GM18507 (cell line): ENCODE measurements around the gene MAMDC4.
A peak's percentile ranks its signal among the peaks of the same experiment; 100 is the strongest.
"Not testable (repeated sequence)": the region's sequence is repeated elsewhere in the genome, so short reads cannot be mapped to it uniquely, and the experiment has no call there.

Source experiments
- DNase-seq: peaks from one replicate; pipeline ENCODE4 v3.0.0; 2011; ENCODE audit warnings: low read depth; ENCODE audit not compliant: insufficient read length; ENCODE audit errors: extremely low spot score
- FAIRE-seq: peaks from 2 replicates; lab custom pipeline; 2011; peaks lifted over from hg19 to GRCh38; lab: Jason Lieb, UNC

The MAMDC4 gene

DNA sequence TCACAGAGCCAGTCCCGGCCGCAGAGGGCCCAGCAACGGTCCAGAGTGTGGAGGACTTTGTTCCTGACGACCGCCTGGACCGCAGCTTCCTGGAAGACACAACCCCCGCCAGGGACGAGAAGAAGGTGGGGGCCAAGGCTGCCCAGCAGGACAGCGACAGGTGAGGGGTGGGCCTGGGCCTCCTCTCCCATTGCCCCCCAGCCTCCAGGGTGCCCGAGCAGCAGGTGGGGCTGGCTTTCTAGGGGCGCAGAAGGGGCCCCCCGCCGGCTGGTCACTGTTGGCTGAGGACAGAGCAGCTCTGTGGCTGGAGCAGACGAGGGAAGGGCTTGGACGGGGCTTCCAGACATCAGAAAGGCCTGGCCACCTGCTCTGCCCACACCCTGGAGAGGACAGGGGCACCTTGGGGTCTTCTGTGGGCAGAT, 14.3 kb upstream of the MAMDC4 start:
- DNase-seq, FAIRE-seq: not testable (repeated sequence)

DNA sequence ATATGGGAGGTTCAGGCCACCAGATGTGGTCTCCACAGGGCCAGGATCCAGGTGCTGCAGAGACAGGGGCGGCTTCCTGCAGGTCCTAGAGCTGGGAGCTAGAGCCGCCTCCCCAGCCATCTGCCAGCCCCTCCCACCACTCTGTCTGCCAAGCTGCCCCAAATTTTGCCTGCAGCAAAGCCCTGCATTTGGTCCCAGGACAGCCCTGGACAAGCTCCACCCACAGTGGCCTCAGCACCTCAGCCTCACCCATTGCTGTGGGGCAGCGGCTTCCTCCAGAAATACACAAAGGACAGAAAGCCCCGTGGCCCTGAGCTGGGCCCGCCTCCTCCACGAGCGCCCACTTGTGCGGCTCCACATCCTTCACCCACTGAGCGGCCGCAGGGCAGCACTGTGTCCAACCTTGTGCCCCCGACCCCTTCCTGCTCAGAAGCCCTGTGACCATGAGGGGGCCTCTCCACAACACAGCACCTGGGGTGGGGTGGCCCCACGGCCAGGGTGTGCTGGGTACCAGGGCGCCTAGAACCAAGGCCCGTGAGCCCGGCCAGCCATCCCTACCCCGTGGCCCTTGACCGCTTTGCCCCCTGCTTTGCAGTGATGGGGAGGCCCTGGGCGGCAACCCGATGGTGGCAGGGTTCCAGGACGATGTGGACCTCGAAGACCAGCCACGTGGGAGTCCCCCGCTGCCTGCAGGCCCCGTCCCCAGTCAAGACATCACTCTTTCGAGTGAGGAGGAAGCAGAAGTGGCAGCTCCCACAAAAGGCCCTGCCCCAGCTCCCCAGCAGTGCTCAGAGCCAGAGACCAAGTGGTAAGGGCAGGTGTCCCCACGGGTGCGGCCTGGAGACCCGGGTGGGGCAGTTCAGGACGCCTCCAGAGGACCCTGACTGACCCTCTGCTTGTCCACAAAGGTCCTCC, 13.6 kb upstream of the MAMDC4 start:
- FAIRE-seq (no peak), DNase-seq (no peak)

DNA sequence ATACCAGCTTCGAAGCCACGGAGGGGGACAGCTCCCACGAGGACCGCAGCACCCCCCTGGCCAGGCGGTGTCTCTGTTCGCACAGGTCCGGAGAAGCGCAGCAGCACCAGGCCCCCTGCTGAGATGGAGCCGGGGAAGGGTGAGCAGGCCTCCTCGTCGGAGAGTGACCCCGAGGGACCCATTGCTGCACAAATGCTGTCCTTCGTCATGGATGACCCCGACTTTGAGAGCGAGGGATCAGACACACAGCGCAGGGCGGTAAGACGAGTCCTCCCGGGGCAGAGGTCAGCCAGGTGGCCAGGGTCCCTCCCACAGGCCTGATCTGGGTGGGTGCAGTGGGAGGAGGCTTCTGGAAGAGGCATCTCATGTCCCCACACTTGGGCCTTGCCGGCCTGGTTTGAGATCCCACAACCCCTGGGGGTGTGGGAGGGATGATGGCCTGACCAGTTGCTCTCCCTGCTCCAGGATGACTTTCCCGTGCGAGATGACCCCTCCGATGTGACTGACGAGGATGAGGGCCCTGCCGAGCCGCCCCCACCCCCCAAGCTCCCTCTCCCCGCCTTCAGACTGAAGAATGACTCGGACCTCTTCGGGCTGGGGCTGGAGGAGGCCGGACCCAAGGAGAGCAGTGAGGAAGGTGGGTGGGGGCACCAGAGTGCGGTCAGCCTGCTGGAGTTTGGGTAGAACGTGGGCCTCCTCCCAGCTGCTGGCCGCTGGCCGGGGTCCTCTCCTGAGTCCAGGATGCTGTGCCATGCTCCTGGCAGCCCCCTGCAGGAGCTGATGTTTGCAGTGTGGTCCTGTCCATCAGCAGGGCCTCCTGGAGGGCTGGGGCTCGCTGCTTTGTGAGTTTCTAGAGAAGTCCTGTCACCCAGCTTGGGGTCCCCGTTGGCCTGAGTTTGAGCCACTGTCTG, 12.7 kb upstream of the MAMDC4 start:
- FAIRE-seq (no peak), DNase-seq (no peak)

DNA sequence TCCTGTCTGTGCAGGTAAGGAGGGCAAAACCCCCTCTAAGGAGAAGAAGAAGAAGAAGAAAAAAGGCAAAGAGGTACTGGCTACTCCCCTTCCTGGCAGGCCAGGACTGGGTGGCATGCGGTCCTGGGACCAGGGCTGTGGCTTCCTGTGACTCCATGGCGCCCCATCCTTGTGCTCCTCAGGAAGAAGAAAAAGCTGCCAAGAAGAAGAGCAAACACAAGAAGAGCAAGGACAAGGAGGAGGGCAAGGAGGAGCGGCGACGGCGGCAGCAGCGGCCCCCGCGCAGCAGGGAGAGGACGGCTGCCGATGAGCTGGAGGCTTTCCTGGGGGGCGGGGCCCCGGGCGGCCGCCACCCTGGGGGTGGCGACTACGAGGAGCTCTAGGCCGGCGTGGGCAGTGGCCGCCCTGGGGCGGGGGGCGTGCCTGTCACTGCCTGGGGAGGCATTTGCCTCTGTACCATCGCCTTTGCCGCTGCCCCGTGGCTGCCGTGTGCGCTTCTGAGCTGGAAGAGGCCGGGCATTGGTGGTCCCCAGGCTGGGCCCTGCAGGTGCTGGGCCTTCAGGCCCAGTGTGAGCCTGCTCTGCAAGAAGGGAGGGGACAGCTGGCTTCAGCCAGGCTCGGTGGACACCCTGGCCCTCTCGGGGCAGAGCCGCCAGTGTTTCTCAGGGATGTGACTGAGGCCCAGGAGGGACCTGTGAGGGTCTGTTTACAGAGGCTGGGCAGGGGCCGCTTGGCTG, 11.8 kb upstream of the MAMDC4 start:
- DNase-seq (no peak), FAIRE-seq (no peak)

DNA sequence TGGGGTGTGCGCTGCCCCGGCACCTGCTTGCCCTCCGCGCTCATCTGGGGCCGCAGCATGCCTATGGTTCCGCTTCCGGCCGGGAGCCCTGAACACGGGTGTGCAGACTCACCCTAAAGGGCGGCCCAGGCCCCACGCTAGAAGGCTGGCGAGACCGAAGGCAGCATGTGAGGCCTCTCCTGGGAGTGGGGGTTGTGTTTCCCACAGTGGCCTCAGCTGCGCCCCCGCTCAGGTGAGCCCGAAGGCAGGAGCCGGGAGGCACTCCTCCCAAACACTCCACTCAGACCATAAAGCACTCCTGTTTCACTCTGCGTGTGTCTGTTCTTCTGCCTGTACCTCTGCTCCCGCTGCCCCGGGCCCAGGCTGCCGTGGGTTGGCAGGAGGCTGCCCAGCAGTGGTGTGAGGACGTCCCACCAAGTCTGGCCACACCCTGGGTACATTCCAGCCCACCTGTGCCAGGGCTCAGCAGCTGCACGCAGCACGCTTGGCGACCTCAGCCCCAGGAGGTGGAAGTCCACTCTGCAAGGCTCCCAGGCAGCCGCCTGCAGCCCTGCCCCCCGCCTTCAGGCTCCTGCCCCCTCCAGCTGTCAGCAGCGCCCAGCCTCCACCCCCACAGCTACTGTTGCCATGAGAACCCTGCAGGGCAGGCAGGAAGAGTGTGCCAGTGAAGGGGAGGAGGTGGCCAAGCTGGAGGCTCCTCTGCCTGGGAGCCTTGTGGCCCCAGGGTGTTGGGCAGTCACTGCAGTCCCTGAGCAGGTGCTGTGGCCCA, 11.1 kb upstream of the MAMDC4 start:
- DNase-seq: no peak
- no peak for FAIRE-seq

DNA sequence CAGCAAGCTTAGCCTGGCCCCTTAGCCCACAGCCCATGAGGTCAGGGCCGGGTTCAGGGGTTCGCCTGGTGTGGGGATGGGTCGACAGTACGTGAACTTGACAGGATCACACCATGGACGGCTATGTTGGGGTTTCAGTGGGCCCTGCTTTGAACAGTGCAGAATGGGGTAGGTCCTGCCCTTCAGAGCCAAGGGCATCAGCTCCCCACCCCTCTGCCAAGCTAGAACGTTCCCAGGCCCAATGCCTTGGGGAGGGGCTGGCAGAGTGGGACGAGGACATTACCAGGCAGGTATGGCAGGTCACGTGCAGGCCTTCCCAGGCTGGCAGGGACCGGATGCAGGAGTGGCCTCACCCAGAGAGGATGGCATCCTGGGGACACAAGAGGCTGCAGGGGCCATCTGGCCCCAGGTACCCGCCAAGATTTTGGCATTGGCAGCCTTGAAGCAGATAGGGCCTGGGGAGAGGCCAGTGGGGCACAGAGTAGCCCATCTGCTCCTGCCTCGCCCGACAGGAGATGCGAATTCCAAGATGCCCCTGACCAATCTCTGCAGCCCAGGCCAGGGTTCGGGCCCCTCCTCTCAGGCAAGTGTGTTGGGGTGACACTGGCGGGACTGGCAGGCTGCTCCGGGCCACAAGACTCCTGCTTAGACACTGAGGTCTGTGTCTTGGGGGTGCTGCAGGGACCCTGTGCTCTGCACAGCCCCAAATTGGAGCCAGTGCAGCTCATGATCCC, 10.3 kb upstream of the MAMDC4 start:
- DNase-seq, FAIRE-seq: not testable (repeated sequence)

DNA sequence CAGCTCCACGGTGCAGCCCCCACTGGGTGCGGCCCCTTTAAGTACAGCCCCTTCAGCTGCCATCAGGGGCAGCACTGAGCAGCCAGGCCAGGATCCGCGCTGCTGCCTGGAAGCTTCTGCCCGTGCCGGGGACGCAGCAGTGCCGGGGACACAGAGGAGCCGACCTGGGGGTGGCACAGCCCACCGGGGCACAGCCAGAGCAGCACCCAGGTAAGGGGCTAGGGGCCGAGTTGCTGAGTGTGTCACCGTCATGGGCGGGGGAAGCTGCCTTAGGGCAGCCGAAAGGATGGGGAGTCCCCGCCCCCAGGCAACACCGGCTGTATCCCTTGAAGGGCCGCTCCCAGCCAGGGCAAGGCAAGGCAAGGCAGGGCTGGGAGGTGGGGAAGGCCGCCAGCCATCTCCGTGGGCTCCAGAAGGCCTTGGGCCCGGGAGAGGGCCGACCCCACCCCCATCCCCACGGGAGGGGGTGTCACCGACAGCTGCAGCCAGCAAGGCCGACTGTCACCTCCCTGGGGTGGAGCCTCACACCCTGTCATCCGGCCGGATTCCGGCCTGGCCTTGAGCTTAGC, 9.7 kb upstream of the MAMDC4 start, which contains the start of gene AJM1:
Gene AJM1, plus strand, starts transcription at position 99 of the 569 bp plus-strand sequence. CDS start 1,937 bp downstream, outside the sequence.
- DNase-seq (peak; percentile 68), FAIRE-seq (peak; percentile 86)

DNA sequence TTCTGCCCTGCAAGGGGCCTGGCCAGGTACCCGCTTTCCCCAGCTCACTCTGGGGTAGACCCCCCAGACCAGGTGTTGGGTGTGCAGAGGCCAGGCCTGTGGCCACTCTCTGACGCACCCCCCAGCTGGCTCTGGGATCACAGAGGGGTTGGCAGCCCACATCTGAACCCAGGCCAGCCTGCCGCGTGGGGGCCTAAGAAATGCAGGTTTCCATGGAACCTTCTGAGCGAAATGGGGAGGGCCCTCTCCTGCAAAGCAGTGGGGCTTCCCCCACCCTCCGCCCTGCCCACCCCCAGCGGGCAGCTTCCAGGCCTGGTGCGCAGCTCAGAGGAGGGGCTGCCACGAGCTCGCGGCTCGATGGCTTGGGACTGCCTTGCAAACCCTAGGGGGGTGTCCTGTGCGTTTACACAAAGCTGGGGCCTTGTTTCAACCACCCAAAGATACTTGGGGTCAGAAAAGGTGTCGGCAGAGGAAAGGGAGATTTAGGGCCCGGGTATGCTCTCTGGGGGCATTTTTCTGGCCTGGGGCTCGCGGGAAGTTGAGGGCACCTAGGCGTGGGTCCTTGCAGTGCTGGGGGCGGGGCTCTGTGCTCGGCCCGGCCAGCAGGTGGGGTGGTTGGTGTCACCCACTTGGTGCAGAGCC, 8.9 kb upstream of the MAMDC4 start:
- DNase-seq, FAIRE-seq: not testable (repeated sequence)

DNA sequence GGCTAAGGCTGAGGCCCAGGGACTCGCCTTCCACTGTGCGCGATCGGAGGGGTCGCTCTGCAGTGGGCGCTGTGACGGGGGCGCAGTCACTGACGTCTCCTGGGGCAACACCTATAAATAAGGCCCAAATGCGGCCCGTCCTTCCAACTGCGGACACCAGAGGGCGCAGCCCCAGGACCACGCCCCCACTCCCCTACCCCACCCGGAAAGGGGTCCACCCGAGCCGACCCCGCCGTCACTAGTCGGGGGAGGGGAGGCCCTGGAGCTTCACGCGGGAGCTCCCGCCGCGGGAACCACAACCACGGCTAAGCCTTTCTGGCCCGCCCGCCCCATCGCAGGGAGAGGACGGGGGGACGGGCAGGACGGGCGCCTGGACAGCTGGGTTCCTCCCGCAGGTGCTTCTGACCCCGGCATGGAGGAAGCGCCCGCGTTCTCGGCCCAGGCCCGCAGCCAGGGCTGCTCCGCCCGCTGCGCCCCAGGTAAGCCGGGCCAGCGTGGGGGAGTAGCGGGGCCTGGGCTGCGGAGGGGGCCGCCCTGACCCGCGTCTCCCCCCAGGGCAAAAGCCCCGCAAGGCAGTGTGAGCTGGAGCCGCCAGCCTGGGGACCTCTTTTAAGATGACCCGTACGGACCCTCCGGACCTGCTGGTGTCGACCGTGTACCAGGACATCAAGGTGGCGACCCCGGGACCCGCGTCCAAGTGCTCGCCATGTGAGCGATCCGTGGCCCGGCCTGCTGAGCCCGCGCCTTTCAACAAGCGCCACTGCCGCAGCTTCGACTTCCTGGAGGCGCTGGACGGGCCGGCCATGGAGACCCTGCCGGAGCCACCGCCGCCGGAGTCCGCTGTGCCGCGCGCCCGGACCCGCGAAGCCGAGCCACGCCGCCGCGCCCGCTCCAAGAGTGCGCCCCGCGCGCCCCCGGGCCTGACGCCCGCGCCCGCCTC, 8.1 kb upstream of the MAMDC4 start:
- DNase-seq, FAIRE-seq: not testable (repeated sequence)

DNA sequence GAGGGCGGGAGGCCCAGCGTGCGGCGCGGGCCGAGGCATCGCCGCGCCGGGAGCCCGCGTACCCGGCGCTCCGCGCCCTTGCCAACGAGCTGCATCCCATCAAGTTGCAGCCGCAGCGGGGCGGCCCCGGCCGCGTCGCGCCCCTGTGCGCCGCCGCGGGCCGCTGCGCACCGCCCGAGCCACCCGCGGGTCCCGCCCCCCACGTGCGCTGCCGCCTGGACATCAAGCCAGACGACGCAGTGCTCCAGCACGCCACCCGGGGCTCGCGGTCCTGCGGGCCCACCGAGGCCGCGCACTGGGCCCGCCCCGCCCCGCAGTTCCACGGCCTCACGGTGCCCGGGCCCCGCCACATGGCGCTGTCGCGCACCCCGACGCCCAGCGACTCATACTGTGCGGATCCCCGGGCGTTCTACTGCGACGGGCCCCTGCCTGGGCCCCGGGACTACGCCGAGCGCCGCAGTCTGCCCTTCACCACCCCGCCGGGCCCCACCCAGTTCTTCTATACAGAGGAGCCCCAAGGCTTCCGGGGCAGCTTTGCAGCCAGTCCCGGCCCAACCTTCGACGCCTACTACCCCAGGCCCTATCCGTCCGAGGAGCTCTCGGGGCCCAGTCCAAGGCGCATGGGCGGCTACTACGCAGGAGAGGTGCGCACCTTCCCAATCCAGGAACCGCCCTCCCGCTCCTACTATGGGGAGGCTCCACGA, 7.2 kb upstream of the MAMDC4 start:
- FAIRE-seq: no peak
- DNase-seq: no peak

DNA sequence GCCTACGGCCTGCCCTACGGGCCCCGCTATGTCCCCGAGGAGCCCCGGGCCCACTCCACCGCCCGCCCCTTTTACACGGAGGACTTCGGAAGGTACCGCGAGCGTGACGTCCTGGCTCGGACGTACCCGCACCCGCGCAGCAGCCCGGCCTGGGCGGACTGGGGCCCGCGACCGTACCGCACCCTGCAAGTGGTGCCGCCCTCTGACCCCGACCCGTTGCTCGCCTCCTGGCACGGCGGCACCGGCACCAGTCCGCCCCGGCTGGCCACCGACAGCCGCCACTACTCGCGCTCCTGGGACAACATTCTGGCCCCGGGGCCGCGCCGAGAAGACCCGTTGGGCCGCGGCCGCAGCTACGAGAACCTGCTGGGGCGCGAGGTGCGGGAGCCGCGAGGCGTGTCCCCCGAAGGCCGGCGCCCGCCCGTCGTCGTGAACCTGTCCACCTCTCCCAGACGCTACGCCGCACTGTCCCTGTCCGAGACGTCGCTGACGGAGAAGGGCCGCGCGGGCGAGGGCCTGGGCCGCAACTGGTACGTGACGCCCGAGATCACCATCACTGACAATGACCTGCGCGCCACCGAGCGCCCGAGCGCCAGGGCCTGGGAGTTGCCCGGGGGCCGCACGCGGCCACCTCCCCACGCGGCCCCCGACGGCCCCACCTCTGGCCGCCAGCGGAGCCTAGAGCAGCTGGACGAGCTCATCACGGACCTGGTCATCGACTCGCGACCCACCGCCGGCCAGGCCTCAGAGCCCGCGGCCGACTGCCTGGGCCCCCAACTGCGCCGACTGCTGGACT, 6.5 kb upstream of the MAMDC4 start:
- no peak for FAIRE-seq
- no peak for DNase-seq

DNA sequence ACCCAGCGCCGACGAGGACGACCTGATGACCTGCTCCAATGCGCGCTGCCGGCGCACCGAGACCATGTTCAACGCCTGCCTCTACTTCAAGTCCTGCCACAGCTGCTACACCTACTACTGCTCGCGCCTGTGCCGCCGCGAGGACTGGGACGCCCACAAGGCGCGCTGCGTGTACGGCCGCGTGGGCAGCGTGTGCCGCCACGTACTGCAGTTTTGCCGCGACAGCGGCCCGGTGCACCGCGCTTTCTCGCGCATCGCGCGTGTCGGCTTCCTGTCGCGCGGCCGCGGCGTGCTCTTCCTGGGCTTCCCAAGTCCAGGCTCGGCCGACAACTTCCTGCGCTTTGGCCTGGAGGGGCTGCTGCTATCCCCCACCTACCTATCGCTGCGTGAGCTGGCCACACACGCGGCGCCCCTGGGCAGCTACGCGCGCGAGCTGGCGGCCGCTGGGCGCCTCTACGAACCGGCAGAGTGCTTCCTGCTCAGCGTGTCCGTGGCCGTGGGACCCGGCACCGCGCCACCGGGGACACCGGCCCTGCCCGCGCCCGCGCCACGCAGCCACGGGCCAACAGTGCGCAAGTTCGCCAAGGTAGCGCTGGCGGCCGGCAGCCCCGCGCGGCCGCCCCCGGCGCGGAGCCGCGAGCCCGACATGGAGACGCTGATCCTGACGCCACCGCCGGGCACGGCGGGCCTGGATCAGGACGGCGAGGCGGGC, 5.6 kb upstream of the MAMDC4 start:
- DNase-seq (no peak), FAIRE-seq (no peak)

DNA sequence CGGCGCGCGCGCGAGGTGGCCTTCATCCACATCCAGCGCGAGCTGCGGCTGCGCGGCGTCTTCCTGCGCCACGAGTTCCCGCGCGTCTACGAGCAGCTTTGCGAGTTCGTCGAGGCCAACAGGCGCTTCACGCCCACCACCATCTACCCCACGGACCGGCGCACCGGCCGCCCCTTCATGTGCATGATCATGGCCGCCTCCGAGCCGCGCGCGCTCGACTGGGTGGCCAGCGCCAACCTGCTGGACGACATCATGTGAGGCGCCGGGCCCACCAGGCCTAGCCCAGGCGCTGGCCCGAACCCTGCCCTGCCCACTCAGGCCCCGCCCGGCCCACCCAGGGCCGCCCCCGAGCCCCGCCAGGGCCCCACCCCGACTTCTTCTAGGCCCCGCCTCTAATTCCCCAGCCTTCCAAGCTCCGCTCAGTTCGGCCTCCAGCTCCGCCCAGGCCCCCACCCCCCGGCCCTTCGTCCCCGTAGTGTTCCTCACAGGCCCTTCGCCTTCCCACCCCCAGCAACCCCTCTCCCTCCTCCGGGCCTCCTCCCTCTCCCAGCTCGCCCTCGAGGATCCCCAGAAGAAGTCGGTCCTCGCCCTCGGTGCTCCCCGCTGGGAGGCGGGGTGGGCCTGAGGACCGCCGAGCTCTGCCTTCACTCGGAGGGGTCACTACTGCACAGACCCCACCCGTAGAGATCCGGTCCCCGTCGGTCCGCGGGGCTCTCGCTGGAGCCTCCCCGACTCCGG, 4.9 kb upstream of the MAMDC4 start:
- DNase-seq: no peak
- no peak for FAIRE-seq
